ENCODE results near the gene ERLIN1. TPM values are rescaled to one million over a fixed set of nuclear protein-coding genes. Genes with fewer than 3 reads are reported as not detected.
A peak's percentile ranks its signal among the peaks of the same experiment; 100 is the strongest.
"Not testable (repeated sequence)": the region's sequence is repeated elsewhere in the genome, so short reads cannot be mapped to it uniquely, and the experiment has no call there.

The ERLIN1 gene
- polyA plus RNA-seq, 1 donor = 59.1 TPM

DNA sequence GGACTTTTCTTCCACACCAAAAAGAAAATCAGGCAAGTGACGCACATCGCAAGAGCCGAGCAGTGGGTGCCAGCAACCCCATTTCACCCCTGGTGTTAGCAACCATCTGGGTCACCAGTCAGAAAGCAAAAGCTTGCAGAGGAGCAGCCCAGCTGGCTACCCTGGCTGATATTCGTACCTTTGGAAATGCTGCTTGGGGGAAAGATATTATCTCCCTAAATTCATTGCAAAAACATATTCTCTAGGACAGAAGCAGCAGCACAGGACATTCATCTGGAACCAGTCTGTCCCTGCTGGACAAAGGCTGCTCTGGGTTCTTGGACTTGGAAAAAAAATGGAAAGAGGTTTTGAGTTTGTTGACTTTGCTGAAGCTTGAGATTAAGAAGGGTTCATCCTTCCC, 45.8 kb downstream of the ERLIN1 start:
- DNase-seq = no peak

DNA sequence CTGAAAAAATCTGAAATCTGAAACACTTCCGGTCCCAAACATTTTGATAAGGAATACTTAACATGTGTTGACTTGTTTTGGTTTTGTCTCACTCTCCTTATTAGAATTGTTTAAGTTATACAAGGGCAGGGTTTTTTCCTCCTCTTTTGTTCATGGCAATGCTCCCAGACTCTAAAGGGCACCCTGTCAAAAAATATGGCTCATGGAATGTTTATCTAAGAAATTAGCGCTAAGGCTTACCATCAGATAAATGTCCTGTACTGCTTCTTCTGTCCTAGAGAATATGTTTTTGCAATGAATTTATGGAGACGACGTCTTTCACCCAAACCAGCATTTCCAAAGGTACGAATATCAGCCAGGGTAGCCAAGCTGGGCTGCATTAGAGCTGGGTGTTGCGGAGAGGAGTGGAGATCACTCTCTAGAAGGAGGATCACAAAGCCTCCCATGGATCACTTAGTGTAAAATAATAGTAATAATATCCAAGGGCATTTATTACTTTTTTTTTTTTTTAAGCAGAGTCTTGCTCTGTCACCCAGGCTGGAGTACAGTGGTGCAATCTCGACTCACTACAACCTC, 46.8 kb downstream of the ERLIN1 start:
- no peak for DNase-seq

DNA sequence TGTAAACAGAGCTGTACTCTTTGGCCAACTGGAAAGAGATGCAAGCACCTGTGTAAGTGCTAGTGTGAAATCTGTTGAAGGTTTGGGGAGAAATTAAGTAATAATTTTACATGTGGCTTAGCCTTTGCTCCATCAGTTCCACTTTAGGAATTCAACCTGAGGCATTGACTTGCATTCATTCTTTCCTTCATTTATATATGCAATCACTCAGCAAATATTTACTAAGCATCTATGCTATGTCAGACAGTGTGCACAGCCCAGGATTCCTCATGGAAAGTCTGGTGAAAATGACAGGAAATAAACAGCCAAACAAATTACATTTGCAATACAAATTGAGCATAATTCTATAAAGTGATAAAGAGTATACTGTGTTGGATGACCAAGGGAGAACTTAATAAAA, 50.3 kb downstream of the ERLIN1 start:
- DNase-seq = no peak

DNA sequence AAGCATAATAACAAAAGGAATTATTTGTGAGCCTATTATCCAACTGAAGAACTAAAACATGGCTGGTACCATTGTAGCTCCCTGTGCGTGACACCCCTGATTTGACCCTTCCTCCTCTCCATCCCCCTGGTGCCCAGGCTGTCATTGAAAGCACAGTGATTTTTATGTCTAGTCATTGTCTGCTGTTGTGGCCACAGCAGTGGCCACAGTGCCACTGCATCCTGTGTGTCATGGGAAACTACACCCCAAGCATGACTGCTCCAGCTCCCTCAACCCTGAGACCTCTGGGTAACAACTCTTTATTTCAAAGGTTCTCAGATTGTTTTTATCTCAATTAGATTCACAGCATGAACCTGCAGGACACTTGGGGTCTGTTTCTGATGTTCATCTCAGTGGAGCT, 52.0 kb downstream of the ERLIN1 start:
- DNase-seq = no peak

DNA sequence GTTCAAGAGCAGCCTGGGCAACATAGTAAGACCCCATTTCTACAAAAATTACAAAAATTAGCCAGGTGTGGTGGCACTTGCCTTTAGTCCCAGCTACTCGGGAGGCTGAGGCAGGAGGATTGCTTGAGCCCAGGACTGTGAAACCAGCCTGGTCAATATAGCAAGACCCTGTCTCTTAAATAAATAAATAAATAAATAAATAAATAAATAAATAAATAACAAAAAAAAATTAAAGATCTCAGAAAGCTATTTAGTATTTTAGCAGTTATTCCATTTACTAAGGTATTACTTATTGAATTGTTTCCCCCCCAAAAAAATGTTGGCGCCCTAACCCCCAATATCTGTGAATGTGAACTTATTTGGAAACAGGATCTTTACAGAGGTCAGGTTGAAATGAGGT, 53.4 kb downstream of the ERLIN1 start:
- no peak for DNase-seq

DNA sequence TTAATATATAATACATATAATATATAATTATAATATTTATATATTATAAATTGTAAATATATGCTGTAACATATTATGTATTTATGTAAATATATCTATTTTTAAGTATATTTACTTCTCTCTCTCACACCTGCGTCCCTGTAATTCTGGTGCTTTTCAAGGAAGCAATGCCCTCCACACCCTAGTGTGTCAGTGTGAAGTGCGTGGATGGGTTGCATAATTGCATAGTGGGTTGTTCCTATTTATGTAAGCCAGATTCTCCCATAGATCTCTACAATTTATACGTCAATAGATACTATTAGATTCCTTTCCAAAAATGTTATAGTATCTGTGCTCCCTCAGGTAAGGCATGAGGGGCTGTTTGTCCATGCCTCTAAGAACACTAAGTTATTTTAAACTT, 54.3 kb downstream of the ERLIN1 start:
- no peak for DNase-seq

DNA sequence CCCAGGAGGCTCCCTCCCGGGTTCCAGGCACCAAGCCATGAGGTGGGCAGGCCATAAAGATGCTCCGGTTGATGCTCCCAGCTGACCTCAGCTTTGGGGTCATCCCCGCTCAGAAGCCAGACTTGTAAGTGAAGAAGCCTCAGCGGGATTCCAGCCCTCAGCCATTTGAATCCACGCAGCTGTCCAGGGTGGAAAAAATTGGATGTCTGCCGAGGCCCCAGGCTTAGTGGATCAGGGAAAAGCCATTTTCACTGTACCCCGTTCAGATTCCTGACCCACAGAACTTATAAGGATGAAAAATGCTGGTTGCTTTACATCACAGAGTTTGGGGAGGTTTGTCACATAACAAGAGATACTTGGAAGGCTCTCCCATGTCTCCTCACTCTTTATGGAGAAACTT, 55.0 kb downstream of the ERLIN1 start:
- DNase-seq = peak; percentile 15

DNA sequence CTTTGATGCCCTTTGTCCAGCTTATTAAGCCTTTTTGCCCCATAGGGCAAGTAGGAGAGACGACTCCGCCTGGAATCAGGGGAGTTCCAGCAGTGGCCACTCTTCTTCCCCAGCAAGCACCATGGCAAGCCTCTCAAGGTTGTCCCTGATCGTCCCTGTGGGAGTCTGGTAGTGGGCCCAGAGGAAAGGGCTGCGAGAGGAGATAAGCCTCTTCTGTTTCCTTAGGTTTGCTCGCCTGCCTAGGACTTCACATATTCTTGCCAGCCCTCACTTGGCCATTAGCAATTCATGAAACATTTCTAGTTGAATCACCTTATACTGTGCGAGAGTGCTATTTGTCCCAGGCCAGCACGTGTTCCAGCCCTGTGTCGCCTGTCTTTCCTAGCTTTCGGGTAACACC, 56.4 kb downstream of the ERLIN1 start:
- no peak for DNase-seq

DNA sequence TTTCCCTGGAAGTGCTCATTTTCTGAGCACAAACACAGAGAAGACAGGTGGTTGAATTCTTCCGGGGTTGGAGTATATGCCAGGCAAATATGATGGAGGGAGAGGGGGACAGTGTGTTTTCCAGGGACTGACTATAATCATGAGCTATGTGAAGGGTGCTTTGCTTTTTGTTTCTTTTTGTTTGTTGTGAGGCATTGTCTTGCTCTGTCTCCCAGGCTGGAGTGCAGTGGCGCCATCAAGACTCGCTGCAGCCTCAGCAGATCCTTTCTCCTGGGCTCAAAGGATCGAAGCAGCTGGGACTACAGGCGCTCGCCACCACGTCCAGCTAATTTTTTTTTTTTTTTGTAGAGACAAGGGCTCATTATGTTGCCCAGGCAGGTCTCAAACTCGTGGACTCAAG, 56.9 kb downstream of the ERLIN1 start:
- DNase-seq = no peak

DNA sequence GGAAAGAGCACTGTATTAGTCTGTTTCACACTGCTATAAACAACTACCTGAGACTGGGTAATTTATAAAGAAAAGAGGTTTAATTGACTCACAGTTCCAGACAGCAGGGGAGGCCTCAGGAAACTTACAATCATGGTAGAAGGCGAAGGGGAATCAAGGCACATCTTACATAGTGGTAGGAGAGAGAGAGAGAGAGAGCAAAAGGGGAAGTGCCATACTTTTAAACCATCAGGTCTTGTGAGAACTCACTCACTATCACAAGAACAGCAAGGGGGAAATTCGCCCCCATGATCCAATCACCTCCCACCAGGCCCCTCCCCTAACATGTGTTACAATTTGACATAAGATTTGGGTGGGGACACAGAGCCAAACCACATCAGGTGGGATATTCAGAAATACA, 60.5 kb downstream of the ERLIN1 start:
- DNase-seq = not testable (repeated sequence)

DNA sequence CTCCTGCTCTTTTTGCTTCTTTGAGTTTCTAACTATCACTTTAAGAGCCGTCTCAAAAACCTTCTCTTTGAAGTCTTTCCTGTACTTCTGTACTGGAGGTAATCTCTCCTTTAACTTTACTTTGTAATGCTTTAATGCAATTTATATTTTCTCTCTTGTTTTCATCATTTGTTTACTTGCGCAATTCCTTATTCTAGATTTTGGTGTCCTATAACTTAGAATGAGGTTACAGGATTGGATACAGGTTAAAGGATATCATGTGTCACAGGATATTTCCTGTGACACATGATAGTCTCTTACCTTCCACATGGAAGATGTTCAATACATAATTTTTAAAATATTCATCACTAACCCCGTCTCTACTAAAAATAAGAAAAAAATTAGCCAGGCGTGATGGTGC, 61.7 kb downstream of the ERLIN1 start:
- DNase-seq = no peak

DNA sequence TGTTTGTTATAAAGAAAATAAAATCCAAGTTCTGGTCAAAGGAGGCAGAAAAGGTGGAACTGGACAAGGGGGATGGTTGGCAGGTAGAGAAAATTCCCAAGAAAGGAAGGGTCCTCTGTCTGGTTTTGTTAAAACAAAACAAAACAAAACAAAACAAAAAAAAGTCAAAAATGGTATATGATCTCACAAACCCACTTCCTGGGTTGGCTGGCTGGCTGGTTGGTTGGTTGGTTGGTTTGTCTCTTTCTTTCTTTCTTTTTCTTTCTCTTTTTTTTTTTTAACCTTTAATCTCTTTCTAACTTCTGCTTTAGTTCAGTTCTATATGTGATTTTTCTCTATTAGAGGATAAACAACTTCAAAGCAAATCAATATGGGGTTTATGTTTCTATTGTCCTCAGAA, 63.0 kb downstream of the ERLIN1 start:
- DNase-seq = no peak

DNA sequence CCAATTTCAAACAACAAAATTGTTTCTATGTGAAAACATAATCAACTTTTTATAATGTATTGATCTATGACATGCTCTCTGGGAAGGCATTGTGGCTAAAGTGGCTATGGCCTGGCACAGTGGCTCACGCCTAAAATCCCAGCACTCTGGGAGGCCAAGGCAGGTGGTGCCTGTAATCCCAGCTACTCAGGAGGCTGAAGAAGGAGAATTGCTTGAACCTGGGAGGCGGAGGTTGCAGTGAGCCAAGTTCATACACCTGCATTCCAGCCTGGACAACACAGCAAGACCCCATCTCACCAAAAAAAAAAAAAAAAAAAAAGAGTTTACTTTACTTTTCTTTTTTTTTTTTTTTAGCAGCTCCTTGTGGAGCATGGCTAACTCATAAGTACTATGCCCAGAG, 65.3 kb downstream of the ERLIN1 start:
- no peak for DNase-seq

DNA sequence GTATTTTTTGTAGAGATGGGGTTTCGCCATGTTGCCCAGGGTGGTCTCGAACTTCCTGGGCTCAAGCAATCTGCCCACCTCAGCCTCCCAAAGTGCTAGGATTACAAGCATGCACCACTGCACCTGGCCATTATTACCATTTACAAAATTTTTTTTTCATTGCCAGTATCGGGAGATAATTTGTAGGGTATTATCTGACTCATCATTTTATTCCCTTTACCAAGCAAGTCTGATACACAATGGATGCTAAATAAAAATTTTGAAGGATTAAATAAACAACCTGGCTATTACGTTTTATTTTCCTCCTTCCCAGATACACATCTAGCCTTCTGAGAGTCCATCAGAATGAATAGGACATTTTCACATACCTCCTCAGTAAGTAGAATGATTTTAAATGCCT, 66.1 kb downstream of the ERLIN1 start:
- DNase-seq = no peak

DNA sequence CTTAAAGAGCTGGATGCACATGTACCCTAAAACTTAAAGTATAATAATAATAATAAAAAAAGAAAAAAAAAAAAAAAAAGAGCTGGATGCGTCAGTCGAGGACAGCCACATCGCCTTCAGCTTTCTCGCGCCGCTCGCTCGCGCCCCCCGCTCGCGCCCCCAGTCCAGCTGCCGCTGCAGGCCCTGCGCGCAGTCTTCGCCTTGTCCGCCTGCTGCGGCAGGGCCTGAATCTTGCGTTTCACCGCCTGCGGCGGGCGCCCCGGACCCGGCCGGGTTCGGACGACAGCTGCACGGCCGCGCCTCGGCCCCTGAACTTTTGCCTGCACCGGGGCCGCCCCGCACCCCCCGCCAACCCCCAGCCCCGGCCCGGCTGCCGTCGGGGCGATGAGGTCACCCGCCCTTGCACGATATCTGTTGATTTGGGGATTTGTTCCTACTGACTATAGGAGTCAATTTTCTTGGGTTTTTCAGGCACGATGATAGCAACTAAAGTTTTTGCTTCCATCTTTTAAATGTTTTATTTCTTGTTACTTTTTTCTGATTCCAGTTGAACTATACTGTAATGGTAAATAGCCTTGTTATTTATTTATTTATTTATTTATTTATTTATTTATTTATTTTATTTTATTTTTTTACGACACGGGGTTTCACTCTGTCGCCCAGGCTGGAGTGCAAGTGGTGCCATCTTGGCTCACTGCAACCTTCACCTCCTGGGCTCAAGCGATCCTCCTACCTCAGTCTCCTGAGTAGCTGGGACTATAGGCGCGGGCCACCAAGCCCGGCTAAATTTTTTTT, 70.7 kb downstream of the ERLIN1 start:
- peak; percentile 17 for DNase-seq

DNA sequence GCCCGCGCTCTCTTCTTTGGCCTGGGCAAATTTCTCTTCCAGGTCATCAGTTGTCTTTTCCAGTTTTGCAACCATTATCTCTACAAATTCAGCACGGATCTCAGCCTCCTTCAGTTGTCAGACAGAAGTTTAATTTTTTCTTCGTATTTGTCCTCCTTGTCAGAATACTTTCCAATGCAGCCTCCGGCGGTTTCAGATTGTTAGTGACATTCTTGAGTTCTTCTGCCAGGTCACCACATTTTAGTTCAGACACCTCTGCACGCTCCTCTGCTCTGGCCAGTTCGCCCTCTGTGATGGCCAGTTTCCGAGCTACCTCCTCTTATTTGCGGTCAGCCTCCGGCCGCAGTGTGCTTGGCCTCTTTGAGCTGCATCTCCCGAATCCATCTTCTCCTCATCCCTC, 71.4 kb downstream of the ERLIN1 start:
- no peak for DNase-seq

DNA sequence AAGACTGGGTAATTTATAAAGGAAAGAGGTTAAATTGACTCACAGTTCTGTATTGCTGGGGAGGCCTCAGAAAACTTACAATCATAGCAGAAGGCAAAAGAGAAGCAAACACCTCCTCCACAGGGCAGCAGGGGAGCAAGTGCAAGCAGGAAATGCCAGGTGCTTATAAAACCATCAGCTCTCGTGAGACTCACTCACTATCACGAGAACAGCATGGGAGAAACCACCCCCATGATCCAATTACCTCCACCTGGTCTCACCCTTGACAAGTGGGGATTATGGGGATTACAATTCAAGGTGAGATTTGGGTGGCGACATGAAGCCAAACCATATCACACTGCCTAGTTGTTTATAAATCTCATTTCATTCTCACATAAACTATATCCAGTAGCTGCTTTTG, 76.2 kb downstream of the ERLIN1 start:
- no peak for DNase-seq

DNA sequence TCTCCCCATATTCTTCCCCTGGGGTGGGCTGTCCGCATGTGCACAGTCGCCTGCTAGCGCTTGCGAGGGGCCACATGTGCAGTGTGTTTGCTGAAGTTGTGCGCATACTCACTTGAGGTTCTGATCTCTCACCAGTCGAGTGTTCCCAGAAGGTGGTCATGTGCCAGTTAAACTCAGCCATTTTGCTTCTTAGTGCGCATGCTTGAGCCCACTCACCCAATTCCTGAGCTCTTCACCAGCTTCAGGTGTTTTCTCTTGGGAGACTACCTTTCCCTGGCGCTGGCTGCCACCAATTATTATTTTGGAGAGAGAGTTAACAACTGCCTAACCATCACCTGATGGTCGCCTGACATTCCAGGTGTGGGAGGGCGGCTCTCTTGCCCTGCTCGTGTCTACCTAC, 79.0 kb downstream of the ERLIN1 start:
- no peak for DNase-seq

DNA sequence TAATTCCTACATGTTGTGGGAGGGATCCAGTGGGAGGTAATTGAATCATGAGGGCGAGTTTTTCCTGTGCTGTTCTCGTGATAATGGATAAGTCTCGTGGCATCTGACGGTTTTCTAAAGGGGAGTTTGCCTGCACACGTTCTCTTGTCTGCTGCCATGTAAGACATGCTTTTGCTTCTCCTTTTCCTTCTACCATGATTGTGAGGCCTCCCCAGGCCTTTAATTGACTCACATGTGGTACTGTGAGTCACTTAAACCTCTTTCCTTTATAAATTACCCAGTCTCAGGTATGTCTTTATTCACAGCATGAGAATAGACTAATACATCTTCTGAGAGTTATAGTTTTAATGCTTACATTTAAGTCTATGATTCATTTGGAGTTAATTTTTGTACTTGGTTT, 81.5 kb downstream of the ERLIN1 start:
- no peak for DNase-seq

DNA sequence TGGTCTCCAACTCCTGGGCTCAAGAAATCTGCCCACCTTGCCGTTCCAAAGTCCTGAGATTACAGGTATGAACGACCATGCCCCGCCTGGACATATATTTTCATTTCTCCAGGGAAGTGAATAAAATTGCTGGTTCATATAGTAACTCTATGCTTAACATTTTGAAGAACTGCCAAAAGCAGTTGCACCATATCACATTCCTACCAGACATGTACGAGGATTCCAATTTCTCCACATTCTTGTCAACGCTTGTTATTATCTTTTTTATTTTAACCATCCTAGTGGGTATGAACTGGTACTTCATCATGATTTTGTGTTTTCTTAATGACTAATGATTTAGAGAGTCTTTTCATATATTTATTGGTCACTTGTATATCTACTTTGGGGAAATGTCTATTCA, 82.2 kb downstream of the ERLIN1 start:
- DNase-seq = no peak

DNA sequence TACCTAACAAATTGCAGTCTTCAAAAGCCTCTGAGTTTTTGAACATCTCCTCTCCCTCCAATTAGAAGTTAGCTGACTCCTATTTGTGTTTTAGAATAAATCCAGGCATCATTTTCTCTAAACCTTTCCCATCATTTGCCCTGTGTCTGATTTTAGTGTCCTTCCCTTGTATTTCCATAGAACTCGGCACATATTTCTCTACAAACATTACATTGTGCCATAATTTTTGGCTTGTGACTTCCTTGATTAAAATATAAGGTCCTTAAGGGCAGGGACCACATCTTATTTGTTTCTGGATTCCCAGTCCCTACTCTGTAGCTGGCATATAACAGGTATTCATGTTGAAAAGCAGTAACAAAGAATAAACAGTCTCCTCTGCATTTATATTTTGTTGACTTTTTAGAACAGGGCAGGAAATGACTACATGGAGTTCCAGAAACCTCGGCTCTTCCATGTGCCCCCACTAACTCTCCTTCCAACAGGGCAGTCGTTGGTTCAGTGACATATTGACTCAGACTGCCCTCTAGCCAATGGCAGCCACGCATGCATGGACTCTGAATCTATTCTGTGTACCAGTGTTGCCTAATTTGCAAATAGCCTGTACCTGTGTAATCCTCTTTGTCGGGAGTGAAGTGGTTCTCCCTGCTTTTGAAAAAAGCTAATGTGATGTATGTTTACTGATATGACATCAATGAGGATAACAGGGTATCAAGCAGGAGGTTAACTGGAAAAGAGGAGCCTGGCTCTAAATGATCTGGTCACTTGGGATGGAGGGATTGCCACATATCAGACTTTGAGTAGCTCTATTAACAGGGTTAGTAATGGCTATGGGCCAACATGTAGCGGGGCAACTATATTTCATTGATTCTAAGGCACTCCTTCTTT, 84.4 kb downstream of the ERLIN1 start:
- DNase-seq = no peak

DNA sequence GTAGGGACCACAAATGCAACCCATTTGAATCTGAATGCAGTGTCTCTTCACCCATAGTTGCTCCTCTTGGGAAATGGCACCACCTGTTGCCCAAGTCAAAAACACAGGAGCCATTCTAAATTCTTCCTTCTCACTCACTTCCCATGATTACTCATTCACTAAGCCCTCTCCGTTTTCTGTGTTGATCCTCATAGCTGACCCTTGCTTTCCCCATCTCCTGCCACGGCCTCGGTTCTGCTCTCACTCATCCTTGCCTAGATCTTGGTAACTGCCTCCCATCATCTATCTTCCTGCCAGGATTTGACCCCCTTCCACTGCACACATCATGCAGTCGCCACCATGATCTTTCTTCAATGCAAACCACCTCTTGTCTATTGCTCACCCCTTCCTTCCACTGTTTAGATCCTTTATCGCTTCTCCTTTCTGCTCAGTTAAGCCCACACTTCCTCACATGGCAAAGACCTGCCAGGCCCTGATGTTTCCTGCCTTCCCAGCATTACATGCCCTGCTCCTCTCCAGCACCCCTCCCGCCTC, 85.1 kb downstream of the ERLIN1 start:
- DNase-seq = no peak
